Neural cell (in vitro differentiated cells): Measurements from ENCODE around the gene UBE3D. TPM values are rescaled to one million over a fixed set of nuclear protein-coding genes. Genes with fewer than 3 reads are reported as not detected.
A peak's percentile ranks its signal among the peaks of the same experiment; 100 is the strongest.

ENCODE experiments used
- H2AFZ ChIP-seq: fragments of 200-600, 300-800 bp; sonication (generic), shearing (Covaris generic); 2 replicates; pipeline ENCODE4 v1.6.0; 2014; ENCODE audit warnings: low read depth, mild to moderate bottlenecking, antibody characterized with exemption, low read length, moderate library complexity
- H3F3A ChIP-seq: fragments of 200-600 bp; shearing (Covaris generic); 2 replicates; pipeline ENCODE4 v1.6.1; 2016; ENCODE audit warnings: mild to moderate bottlenecking, moderate library complexity, mixed read lengths, antibody characterized with exemption, low read length; ENCODE audit not compliant: insufficient read depth, poor library complexity, severe bottlenecking
- H3K27ac ChIP-seq: fragments of 200-600, 300-800 bp; sonication (generic), shearing (Covaris generic); 2 replicates; pipeline ENCODE4 v1.5.1; 2014; ENCODE audit warnings: mild to moderate bottlenecking, low read length, moderate library complexity
- H3K27me3 ChIP-seq: fragments of 300-800, 200-600 bp; sonication (generic), shearing (Covaris generic); 2 replicates; pipeline ENCODE4 v1.6.0; 2014; ENCODE audit warnings: mild to moderate bottlenecking, low read depth, low read length, moderate library complexity; ENCODE audit not compliant: insufficient read depth
- H3K36me3 ChIP-seq: fragments of 300-800, 200-600 bp; sonication (generic), shearing (Covaris generic); 2 replicates; pipeline ENCODE4 v1.5.1; 2014; ENCODE audit warnings: mild to moderate bottlenecking, antibody characterized with exemption, low read length, moderate library complexity; ENCODE audit not compliant: insufficient read depth
- H3K4me2 ChIP-seq: fragments of 300-800, 200-600 bp; sonication (generic), shearing (Covaris generic); 2 replicates; pipeline ENCODE4 v1.6.0; 2014; ENCODE audit warnings: mild to moderate bottlenecking, low read length
- H3K4me3 ChIP-seq: fragments of 300-800, 200-600 bp; sonication (generic), shearing (Covaris generic); 2 replicates; pipeline ENCODE4 v1.5.1; 2014; ENCODE audit warnings: mild to moderate bottlenecking, low read length, moderate library complexity
- H3K79me2 ChIP-seq: fragments of 200-600 bp; shearing (Covaris generic); replicated peaks from 2 replicates; pipeline ENCODE4 v1.6.0; 2014; ENCODE audit warnings: mild to moderate bottlenecking, low read length, moderate library complexity; ENCODE audit not compliant: insufficient read depth
- H3K9ac ChIP-seq: fragments of 300-800, 200-600 bp; sonication (generic), shearing (Covaris generic); 2 replicates; pipeline ENCODE4 v1.6.1; 2016; ENCODE audit warnings: mild to moderate bottlenecking, low read length, mixed read lengths
- H3K9me2 ChIP-seq: fragments of 200-600 bp; shearing (Covaris generic); 2 replicates; pipeline ENCODE4 v1.6.1; 2016; ENCODE audit warnings: mild to moderate bottlenecking, low read length, mixed read lengths; ENCODE audit not compliant: insufficient read depth
- H3K9me3 ChIP-seq: fragments of 200-600, 300-800 bp; sonication (generic), shearing (Covaris generic); 2 replicates; pipeline ENCODE4 v1.6.1; 2016; ENCODE audit warnings: mild to moderate bottlenecking, mixed run types, low read length, moderate library complexity, mixed read lengths
- H4K20me1 ChIP-seq: fragments of 200-600 bp; shearing (Covaris generic); 2 replicates; pipeline ENCODE4 v1.6.1; 2016; ENCODE audit warnings: mild to moderate bottlenecking, mixed run types; ENCODE audit not compliant: insufficient read depth
- EP300 ChIP-seq: fragments of 450-650 bp; conservative IDR thresholded peaks from 2 replicates; pipeline ENCODE4 v1.6.1; 2014; ENCODE audit warnings: antibody characterized with exemption, mild to moderate bottlenecking, moderate library complexity; ENCODE audit not compliant: poor library complexity, severe bottlenecking
- EZH2 ChIP-seq: fragments of 200-600, 300-800 bp; shearing (Covaris generic), sonication (generic); IDR thresholded peaks from 2 replicates; pipeline ENCODE4 v1.6.1; 2014; ENCODE audit warnings: antibody characterized with exemption, low read length, borderline replicate concordance, mild to moderate bottlenecking; ENCODE audit not compliant: insufficient read depth, poor library complexity, severe bottlenecking
- MXI1 ChIP-seq: fragments of 450-650 bp; conservative IDR thresholded peaks from 2 replicates; pipeline ENCODE4 v1.6.1; 2014; ENCODE audit warnings: antibody characterized with exemption, mild to moderate bottlenecking; ENCODE audit not compliant: poor library complexity, severe bottlenecking
- POLR2AphosphoS5 ChIP-seq: IDR thresholded peaks from 2 replicates; pipeline ENCODE4 v1.6.1; 2012
- RAD21 ChIP-seq: fragments of 450-650 bp; conservative IDR thresholded peaks from 2 replicates; pipeline ENCODE4 v1.6.1; 2014; ENCODE audit warnings: antibody characterized with exemption, mild to moderate bottlenecking, moderate library complexity
- SMC3 ChIP-seq: fragments of 450-650 bp; conservative IDR thresholded peaks from 2 replicates; pipeline ENCODE4 v1.6.1; 2014; ENCODE audit warnings: antibody characterized with exemption, mild to moderate bottlenecking, moderate library complexity; ENCODE audit not compliant: poor library complexity
- TAF1 ChIP-seq: IDR thresholded peaks from 2 replicates; pipeline ENCODE4 v1.6.1; 2012; ENCODE audit warnings: low read depth
- polyA plus RNA-seq: library from polyadenylated mRNA; depleted of rRNA; stranded (reverse); fragments of >200 nt; gene quantifications from 2 replicates; pipeline ENCODE4 v1.2.3, GENCODE V29; 2014
- TF ChIP-seq, protein P1 (sequence below): fragments of 450-650 bp; IDR thresholded peaks from 2 replicates; pipeline ENCODE4 v1.5.1; 2014; ENCODE audit warnings: antibody characterized with exemption, mild to moderate bottlenecking, moderate library complexity; ENCODE audit not compliant: poor library complexity, severe bottlenecking
- TF ChIP-seq, protein P2 (sequence below): IDR thresholded peaks from 2 replicates; pipeline ENCODE4 v1.6.1; 2012; ENCODE audit warnings: borderline replicate concordance

The UBE3D gene
- polyA plus RNA-seq, 1 donor from 2014 or later, result 11.6 TPM

DNA sequence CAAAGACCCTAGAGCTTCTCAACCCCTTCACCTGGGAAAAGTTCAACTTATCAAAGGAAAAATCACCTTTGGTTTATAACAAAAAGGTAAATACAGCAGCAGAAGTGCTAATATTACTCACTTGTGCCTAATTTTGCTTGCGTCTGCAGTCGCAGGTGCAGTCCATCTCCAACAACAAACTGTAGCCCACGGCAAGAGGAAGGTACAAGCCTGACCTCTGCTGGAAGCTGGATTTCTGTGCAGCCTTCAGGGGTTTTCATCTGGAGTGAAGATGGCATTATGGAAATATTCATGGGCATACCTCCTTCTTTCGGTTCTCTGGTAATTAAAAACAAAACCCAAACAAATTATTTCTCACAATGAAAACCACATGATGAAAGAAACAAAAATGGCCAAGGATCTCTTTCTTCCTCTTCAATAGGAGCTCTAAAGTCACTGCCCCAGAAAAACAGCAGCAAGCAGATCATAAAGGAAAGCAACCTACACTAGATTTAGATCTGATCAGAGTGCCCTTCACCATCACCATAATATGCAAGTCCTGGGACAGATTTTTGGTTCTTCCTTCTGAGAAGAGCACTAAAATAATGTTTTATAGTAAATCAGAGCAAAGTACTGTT is 7.8 kb downstream of the UBE3D start:
- H3K27me3 ChIP-seq, result no peaks in the 10 kb centered on the region
- H3K9ac ChIP-seq, result no peak overlapping the region
- no peaks in the 10 kb centered on the region for H3F3A ChIP-seq
- H4K20me1 ChIP-seq, result no peaks in the 10 kb centered on the region
- no peak overlapping the region for H3K27ac ChIP-seq
- no peaks in the 10 kb centered on the region for H3K36me3 ChIP-seq
- no peak overlapping the region for H3K4me3 ChIP-seq
- no peaks in the 10 kb centered on the region for H3K9me2 ChIP-seq
- no peaks in the 10 kb centered on the region for H3K9me3 ChIP-seq
- H3K79me2 ChIP-seq, result no peaks in the 10 kb centered on the region
- H2AFZ ChIP-seq, result no peak overlapping the region
- no peak overlapping the region for H3K4me2 ChIP-seq
- TF ChIP-seq RAD21 (peak; percentile 96), SMC3 (peak; percentile 96), POLR2AphosphoS5 (no peak), TAF1 (no peak)
- TF ChIP-seq, protein P1, sequence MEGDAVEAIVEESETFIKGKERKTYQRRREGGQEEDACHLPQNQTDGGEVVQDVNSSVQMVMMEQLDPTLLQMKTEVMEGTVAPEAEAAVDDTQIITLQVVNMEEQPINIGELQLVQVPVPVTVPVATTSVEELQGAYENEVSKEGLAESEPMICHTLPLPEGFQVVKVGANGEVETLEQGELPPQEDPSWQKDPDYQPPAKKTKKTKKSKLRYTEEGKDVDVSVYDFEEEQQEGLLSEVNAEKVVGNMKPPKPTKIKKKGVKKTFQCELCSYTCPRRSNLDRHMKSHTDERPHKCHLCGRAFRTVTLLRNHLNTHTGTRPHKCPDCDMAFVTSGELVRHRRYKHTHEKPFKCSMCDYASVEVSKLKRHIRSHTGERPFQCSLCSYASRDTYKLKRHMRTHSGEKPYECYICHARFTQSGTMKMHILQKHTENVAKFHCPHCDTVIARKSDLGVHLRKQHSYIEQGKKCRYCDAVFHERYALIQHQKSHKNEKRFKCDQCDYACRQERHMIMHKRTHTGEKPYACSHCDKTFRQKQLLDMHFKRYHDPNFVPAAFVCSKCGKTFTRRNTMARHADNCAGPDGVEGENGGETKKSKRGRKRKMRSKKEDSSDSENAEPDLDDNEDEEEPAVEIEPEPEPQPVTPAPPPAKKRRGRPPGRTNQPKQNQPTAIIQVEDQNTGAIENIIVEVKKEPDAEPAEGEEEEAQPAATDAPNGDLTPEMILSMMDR, result peak; percentile 96

DNA sequence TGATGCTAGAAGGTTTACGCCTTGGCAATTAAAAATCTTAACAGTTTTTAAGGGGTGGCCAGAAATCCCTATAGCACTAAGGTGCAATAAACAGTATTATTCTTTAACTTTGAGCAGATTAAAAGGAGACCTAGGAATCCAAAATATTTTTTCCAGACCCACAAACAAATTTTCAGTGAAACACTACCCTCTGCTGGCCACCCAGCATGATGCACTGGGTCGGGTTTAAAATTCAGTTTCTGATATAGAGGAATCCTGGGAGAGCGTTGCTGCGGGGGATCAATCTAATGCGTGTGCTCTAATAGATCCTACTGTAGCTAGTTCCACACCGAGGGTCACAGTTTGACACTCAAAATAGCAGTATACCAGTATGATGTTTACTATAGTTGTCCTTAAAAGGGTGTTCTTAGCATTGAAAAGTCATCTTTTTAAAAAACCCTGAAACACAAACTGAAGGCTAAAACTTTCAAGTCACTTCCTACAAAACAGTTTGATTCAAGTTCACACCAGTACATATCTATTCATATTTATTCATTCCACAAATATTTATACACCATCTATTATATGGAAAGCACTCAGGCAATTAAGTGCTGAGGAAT is 10.2 kb downstream of the UBE3D start:
- Histone ChIP-seq H3K4me3 (no peak overlapping the region), H3K4me2 (no peak overlapping the region), H3K9ac (no peak overlapping the region), H3K79me2 (no peaks in the 10 kb centered on the region), H3F3A (no peaks in the 10 kb centered on the region), H3K27me3 (no peaks in the 10 kb centered on the region), H3K9me3 (no peaks in the 10 kb centered on the region), H2AFZ (no peak overlapping the region), H3K9me2 (no peaks in the 10 kb centered on the region), H4K20me1 (no peaks in the 10 kb centered on the region), H3K27ac (no peak overlapping the region), H3K36me3 (no peaks in the 10 kb centered on the region)
- TF ChIP-seq SMC3, result peak; percentile 98
- TF ChIP-seq RAD21, result peak; percentile 94
- no peak for TF ChIP-seq MXI1
- TF ChIP-seq EP300, result no peak
- TF ChIP-seq, protein P1, result peak; percentile 92

DNA sequence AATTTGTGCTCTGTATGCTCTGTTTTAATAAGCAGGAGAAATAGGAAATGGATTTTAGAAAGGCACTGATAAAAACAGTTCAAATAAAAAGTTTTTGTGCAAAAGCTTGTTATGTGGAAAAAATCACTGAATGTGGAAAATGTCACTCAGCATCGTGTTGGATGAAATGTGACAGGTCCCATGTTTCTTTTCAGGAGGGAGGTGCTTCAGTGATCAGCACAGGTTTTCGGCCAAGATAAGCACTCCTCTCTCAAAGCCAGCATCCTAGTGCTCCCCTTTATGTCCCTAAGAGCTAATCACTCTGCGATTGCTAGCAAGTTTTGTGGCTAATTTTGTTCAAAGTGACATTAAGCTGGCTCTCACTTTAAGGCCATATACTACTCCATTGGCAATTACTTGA is 12.0 kb downstream of the UBE3D start:
- no peaks in the 10 kb centered on the region for H3K9me3 ChIP-seq
- no peak overlapping the region for H3K27ac ChIP-seq
- H3K79me2 ChIP-seq, result no peaks in the 10 kb centered on the region
- no peak overlapping the region for H3K9ac ChIP-seq
- H3K36me3 ChIP-seq, result no peaks in the 10 kb centered on the region
- no peak overlapping the region for H3K4me3 ChIP-seq
- no peaks in the 10 kb centered on the region for H3K9me2 ChIP-seq
- no peaks in the 10 kb centered on the region for H3K27me3 ChIP-seq
- TF ChIP-seq RAD21 (no peak), POLR2AphosphoS5 (no peak), SMC3 (no peak), MXI1 (no peak), EZH2 (no peak), TAF1 (no peak), EP300 (no peak)
- TF ChIP-seq, protein P1, result no peak
- TF ChIP-seq, protein P2, sequence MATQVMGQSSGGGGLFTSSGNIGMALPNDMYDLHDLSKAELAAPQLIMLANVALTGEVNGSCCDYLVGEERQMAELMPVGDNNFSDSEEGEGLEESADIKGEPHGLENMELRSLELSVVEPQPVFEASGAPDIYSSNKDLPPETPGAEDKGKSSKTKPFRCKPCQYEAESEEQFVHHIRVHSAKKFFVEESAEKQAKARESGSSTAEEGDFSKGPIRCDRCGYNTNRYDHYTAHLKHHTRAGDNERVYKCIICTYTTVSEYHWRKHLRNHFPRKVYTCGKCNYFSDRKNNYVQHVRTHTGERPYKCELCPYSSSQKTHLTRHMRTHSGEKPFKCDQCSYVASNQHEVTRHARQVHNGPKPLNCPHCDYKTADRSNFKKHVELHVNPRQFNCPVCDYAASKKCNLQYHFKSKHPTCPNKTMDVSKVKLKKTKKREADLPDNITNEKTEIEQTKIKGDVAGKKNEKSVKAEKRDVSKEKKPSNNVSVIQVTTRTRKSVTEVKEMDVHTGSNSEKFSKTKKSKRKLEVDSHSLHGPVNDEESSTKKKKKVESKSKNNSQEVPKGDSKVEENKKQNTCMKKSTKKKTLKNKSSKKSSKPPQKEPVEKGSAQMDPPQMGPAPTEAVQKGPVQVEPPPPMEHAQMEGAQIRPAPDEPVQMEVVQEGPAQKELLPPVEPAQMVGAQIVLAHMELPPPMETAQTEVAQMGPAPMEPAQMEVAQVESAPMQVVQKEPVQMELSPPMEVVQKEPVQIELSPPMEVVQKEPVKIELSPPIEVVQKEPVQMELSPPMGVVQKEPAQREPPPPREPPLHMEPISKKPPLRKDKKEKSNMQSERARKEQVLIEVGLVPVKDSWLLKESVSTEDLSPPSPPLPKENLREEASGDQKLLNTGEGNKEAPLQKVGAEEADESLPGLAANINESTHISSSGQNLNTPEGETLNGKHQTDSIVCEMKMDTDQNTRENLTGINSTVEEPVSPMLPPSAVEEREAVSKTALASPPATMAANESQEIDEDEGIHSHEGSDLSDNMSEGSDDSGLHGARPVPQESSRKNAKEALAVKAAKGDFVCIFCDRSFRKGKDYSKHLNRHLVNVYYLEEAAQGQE, result no peak
- no peak overlapping the region for H3K4me2 ChIP-seq
- no peaks in the 10 kb centered on the region for H3F3A ChIP-seq
- no peak overlapping the region for H2AFZ ChIP-seq
- H4K20me1 ChIP-seq, result no peaks in the 10 kb centered on the region
